H1 (cell line): ENCODE measurements around the gene NXNL2. TPM values are rescaled to one million over a fixed set of nuclear protein-coding genes. Genes with fewer than 3 reads are reported as not detected.

Experiments
- CTCF ChIA-PET: fragments of 300-600 bp; sonication (Branson Sonifier 250); formaldehyde crosslinking; loops from one replicate; lab custom pipeline; 2021; ENCODE audit not compliant: partially characterized antibody; lab: Charles Lee
- POLR2A ChIA-PET: fragments of 300-600 bp; sonication (Branson Sonifier 250); formaldehyde crosslinking; loops from one replicate; lab custom pipeline; 2021; ENCODE audit warnings: inconsistent platforms; ENCODE audit not compliant: partially characterized antibody; lab: Charles Lee
- DNase-seq, 2 experiments: peaks; one replicate each; pipeline versions ENCODE4 v3.0.0 to v3.0.0-alpha.2; 2010 to 2022; ENCODE audit warnings: low spot score in 2 of 2, low read depth in 1 of 2, mixed read lengths in 1 of 2
- FAIRE-seq: peaks from 2 replicates; lab custom pipeline; 2011; peaks lifted over from hg19 to GRCh38; lab: Jason Lieb, UNC
- H2AFZ ChIP-seq: 2 replicates; pipeline ENCODE4 v1.8.1; 2012; ENCODE audit warnings: low read length, inconsistent platforms
- H2AK5ac ChIP-seq: 2 replicates; pipeline ENCODE4 v1.6.1; 2013; ENCODE audit warnings: low read depth, low read length
- H2BK120ac ChIP-seq: replicated peaks from 2 replicates; pipeline ENCODE3; 2013; ENCODE audit warnings: low read depth, low read length, inconsistent platforms
- H2BK12ac ChIP-seq: 2 replicates; pipeline ENCODE4 v1.6.1; 2013; ENCODE audit warnings: low read depth, low read length
- H2BK15ac ChIP-seq: 2 replicates; pipeline ENCODE4 v1.6.1; 2013; ENCODE audit warnings: low read length
- H2BK20ac ChIP-seq: 2 replicates; pipeline ENCODE4 v1.6.1; 2013; ENCODE audit warnings: low read length
- H2BK5ac ChIP-seq: 2 replicates; pipeline ENCODE4 v1.6.1; 2013; ENCODE audit warnings: low read depth, low read length
- H3K14ac ChIP-seq: 2 replicates; pipeline ENCODE4 v1.6.1; 2013; ENCODE audit warnings: inconsistent platforms; ENCODE audit not compliant: insufficient read length
- H3K18ac ChIP-seq: 2 replicates; pipeline ENCODE4 v1.6.1; 2013; ENCODE audit warnings: low read length; ENCODE audit errors: extremely low read depth
- H3K23ac ChIP-seq: 2 replicates; pipeline ENCODE4 v1.6.1; 2013; ENCODE audit warnings: inconsistent platforms; ENCODE audit not compliant: insufficient read length
- H3K23me2 ChIP-seq: 2 replicates; pipeline ENCODE4 v1.6.1; 2013; ENCODE audit warnings: low read depth, low read length
- H3K27ac ChIP-seq: 2 replicates; pipeline ENCODE4 v1.6.1; 2011; ENCODE audit warnings: low read depth, low read length, inconsistent platforms
- H3K27me3 ChIP-seq, 4 experiments: replicated peaks in 1 of 4; 1 replicate in 1 of 4; 2 replicates in 3 of 4; pipeline versions ENCODE4 v1.6.1 to v1.8.1; 2011 to 2013; ENCODE audit warnings: low read length in 3 of 4, mild to moderate bottlenecking in 3 of 4, inconsistent platforms in 2 of 4, mixed read lengths in 2 of 4, moderate library complexity in 1 of 4; ENCODE audit not compliant: control insufficient read depth in 3 of 4, insufficient read depth in 3 of 4; ENCODE audit errors: extremely low read depth in 1 of 4
- H3K36me3 ChIP-seq, 4 experiments: 2 replicates each; pipeline versions ENCODE4 v1.6.1 to v1.8.1; 2011 to 2013; ENCODE audit warnings: mild to moderate bottlenecking in 4 of 4, low read length in 3 of 4, moderate library complexity in 2 of 4, control low read depth in 1 of 4, inconsistent platforms in 1 of 4; ENCODE audit not compliant: insufficient read depth in 4 of 4, control insufficient read depth in 2 of 4
- H3K4ac ChIP-seq: replicated peaks from 2 replicates; pipeline ENCODE3; 2013; ENCODE audit warnings: low read length, low read depth, mixed read lengths, inconsistent platforms; ENCODE audit not compliant: insufficient read length
- H3K4me1 ChIP-seq, 4 experiments: replicated peaks in 1 of 4; 1 replicate in 1 of 4; 2 replicates in 3 of 4; pipeline versions ENCODE4 v1.6.1 to v1.8.1; 2011 to 2013; ENCODE audit warnings: low read length in 3 of 4, inconsistent platforms in 2 of 4, mixed read lengths in 1 of 4; ENCODE audit not compliant: insufficient read depth in 4 of 4, control insufficient read depth in 3 of 4
- H3K4me2 ChIP-seq, 2 experiments: 2 replicates each; pipeline versions ENCODE4 v1.6.1 to v1.8.1; 2011 to 2013; ENCODE audit warnings: low read depth in 2 of 2, low read length in 2 of 2, control low read depth in 1 of 2, inconsistent platforms in 1 of 2, mild to moderate bottlenecking in 1 of 2; ENCODE audit not compliant: insufficient read depth in 1 of 2
- H3K4me3 ChIP-seq, 4 experiments: fragments of 200-600, 300-600 bp in 1 of 4; sonication (generic), shearing (Covaris generic), sonication (Bioruptor Twin) in 1 of 4; 2 replicates each; pipeline versions ENCODE4 v1.5.1 to v1.8.1; 2011 to 2016; ENCODE audit warnings: low read length in 4 of 4, low read depth in 3 of 4, control low read depth in 2 of 4, inconsistent platforms in 2 of 4, mild to moderate bottlenecking in 2 of 4, mixed read lengths in 1 of 4, moderate library complexity in 1 of 4; ENCODE audit not compliant: insufficient read depth in 2 of 4; ENCODE audit errors: extremely low read depth in 1 of 4
- H3K56ac ChIP-seq: replicated peaks from 2 replicates; pipeline ENCODE3; 2013; ENCODE audit warnings: low read depth, mild to moderate bottlenecking, mixed read lengths, low read length, inconsistent platforms; ENCODE audit not compliant: insufficient read length
- H3K79me1 ChIP-seq: 2 replicates; pipeline ENCODE4 v1.6.1; 2013; ENCODE audit warnings: low read depth, low read length, control low read depth
- H3K79me2 ChIP-seq, 2 experiments: 2 replicates each; pipeline versions ENCODE4 v1.6.1 to v1.8.1; 2012 to 2013; ENCODE audit warnings: low read length in 2 of 2, mild to moderate bottlenecking in 2 of 2, inconsistent platforms in 1 of 2; ENCODE audit not compliant: insufficient read depth in 2 of 2, control insufficient read depth in 1 of 2
- H3K9ac ChIP-seq, 4 experiments: replicated peaks in 1 of 4; 1 replicate in 1 of 4; 2 replicates in 3 of 4; pipeline versions ENCODE4 v1.6.1 to v1.8.1; 2011 to 2013; ENCODE audit warnings: low read depth in 3 of 4, low read length in 3 of 4, control low read depth in 2 of 4, mild to moderate bottlenecking in 2 of 4, moderate library complexity in 2 of 4, inconsistent platforms in 1 of 4; ENCODE audit errors: extremely low read depth in 1 of 4
- H3K9me3 ChIP-seq, 2 experiments: 2 replicates each; pipeline versions ENCODE4 v1.6.1 to v1.8.1; 2012 to 2013; ENCODE audit warnings: mild to moderate bottlenecking in 2 of 2, moderate library complexity in 2 of 2, control low read depth in 1 of 2, inconsistent platforms in 1 of 2, low read depth in 1 of 2, low read length in 1 of 2, mixed read lengths in 1 of 2; ENCODE audit not compliant: insufficient read depth in 2 of 2
- H4K20me1 ChIP-seq, 2 experiments: replicated peaks in 1 of 2; 2 replicates each; pipeline versions ENCODE3 to v1.8.1; 2011 to 2013; ENCODE audit warnings: inconsistent platforms in 2 of 2, low read length in 2 of 2, mild to moderate bottlenecking in 1 of 2; ENCODE audit not compliant: insufficient read depth in 2 of 2, control insufficient read depth in 1 of 2
- H4K5ac ChIP-seq: 2 replicates; pipeline ENCODE4 v1.6.1; 2013; ENCODE audit warnings: low read length, low read depth, mixed read lengths, inconsistent platforms; ENCODE audit not compliant: insufficient read length
- H4K8ac ChIP-seq: 2 replicates; pipeline ENCODE4 v1.8.0; 2013; ENCODE audit warnings: mild to moderate bottlenecking, moderate library complexity, low read length, inconsistent platforms; ENCODE audit not compliant: insufficient read depth; ENCODE audit errors: extremely low read depth
- H4K91ac ChIP-seq: replicated peaks from 2 replicates; pipeline ENCODE3; 2013; ENCODE audit warnings: low read length, mixed read lengths, inconsistent platforms; ENCODE audit not compliant: insufficient read length
- CBX5 ChIP-seq: fragments of 300-800, 300-1000 bp; sonication (generic); IDR thresholded peaks from 2 replicates; pipeline ENCODE4 v1.7.1; 2016; ENCODE audit warnings: antibody characterized with exemption, low read length, low read depth
- CHD2 ChIP-seq: IDR thresholded peaks from 2 replicates; pipeline ENCODE4 v1.6.1; 2012; ENCODE audit warnings: low read length, improper control_type of control experiment
- KDM5A ChIP-seq: fragments of 200-600 bp; IDR thresholded peaks from 2 replicates; pipeline ENCODE4 v1.7.1; 2012; ENCODE audit warnings: mild to moderate bottlenecking, low read length, inconsistent platforms, mixed read lengths
- NRF1 ChIP-seq: IDR thresholded peaks from 2 replicates; pipeline ENCODE4 v1.6.1; 2011; ENCODE audit warnings: mild to moderate bottlenecking, low read depth, low read length, improper control_type of control experiment
- POU5F1 ChIP-seq: IDR thresholded peaks from 2 replicates; pipeline ENCODE4 v1.6.1; 2011; ENCODE audit warnings: low read depth, mild to moderate bottlenecking, low read length, moderate library complexity
- SP4 ChIP-seq: IDR thresholded peaks from 2 replicates; pipeline ENCODE4 v1.6.1; 2012; ENCODE audit warnings: low read length, inconsistent platforms
- SUZ12 ChIP-seq: fragments of 200-600 bp; sonication (generic); IDR thresholded peaks from 2 replicates; pipeline ENCODE4 v1.6.1; 2012; ENCODE audit warnings: mild to moderate bottlenecking, inconsistent platforms, low read length, moderate library complexity, mixed read lengths
- YY1 ChIP-seq: IDR thresholded peaks from 2 replicates; pipeline ENCODE4 v1.6.1; 2011; ENCODE audit warnings: low read depth, mild to moderate bottlenecking, low read length
- WGBS, 2 experiments: shearing (Covaris generic) in 1 of 2; methylation state at CpG; one replicate each; pipeline versions ENCODE4 v1.1.6 to v1.1.7; 2013 to 2015; ENCODE audit warnings: low lambda C conversion rate in 2 of 2, mixed read lengths in 2 of 2, inconsistent platforms in 1 of 2, low coverage in 1 of 2, missing lambda C conversion rate in 1 of 2; ENCODE audit not compliant: insufficient replicate concordance in 2 of 2, insufficient coverage in 1 of 2, insufficient read length in 1 of 2; ENCODE audit errors: extremely low coverage in 1 of 2, missing lambda C conversion rate in 1 of 2; 5-methylcytosine and 5-hydroxymethylcytosine counted together
- polyA plus RNA-seq, 7 experiments: library from polyadenylated mRNA; depleted of rRNA in 3 of 7; stranded (reverse) in 5 of 7; unstranded in 2 of 7; fragments of >200 nt in 5 of 7; fragments of 200-250 nt in 2 of 7; gene quantifications; 1 replicate in 5 of 7; 2 replicates in 1 of 7; 4 replicates in 1 of 7; pipeline versions ENCODE4 v1.2.1 to v1.2.3, GENCODE V29; 2011 to 2013; ENCODE audit warnings: missing spikeins in 2 of 7, mixed read lengths in 2 of 7
- total RNA-seq: library from RNA; stranded (reverse); fragmentation: NEBNext Ultra II Directional; extraction: Animal tissue kit (Norgen Biotek cat#: 25700); gene quantifications from 2 replicates; pipeline ENCODE4 v1.2.1, GENCODE V29; 2021
- TF ChIP-seq, protein P1 (sequence below): IDR thresholded peaks from 2 replicates; pipeline ENCODE4 v1.6.1; 2011; ENCODE audit warnings: low read depth, mild to moderate bottlenecking, low read length; ENCODE audit not compliant: insufficient read depth
- TF ChIP-seq, protein P2 (sequence below): IDR thresholded peaks from 2 replicates; pipeline ENCODE4 v1.6.1; 2012; ENCODE audit warnings: low read length, inconsistent platforms

Gene NXNL2
- total and polyA plus RNA-seq, 2 of the 8 experiments (the other 6 are each of a cell fraction or from before 2014, with no cell fraction given) = 1.9 to 2.6 TPM

DNA sequence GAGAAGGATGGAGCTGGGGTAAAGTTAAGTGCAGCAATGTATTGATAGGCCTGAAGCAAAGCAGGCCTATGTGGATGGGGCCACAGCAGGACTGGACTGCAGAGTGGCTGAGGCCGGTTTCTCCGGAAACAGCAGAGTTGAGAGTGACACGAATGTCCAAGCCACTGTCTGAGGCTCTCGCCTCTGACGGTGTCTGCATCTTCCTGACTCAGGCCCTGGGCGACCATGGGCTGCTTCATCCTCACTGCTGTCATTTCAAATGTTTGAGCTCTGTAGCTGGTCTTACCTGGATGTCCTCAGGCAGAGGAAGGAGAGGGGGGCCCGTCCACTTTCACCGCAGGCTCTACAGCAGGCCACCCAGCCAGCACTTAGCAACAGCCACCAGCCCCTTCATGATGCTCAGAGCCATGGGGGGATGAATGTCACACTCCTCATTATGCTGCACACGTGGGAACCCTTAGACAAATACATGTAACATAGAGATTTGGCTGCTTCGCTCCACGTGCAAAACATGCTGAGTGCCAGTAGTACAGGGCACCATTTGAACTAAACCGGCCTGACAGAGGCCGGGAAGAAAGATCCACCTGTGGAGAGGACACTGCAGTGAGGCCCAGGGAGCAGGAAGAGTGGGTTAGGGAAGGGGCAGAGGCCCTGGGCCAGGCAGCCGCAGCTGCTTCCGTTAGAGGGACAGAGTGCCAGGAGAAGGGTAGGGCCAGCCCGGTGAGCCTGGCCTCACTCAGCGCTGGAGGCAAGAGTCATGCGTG lies 31.7 kb upstream of the NXNL2 start:
- H3K36me3 ChIP-seq = no peaks in the 10 kb centered on the region; a peak in 1 of 8 replicates
- FAIRE-seq = no peak
- no peak overlapping the region for H3K4ac ChIP-seq
- DNase-seq = no peak
- H3K4me2 ChIP-seq = no peak overlapping the region
- no peak overlapping the region; the same call in 1 of the 2 replicates for H2BK15ac ChIP-seq
- no peak overlapping the region for H3K27ac ChIP-seq
- 88% methylated on average over 18 of the region's 18 CpGs; no CpG with 5 or more reads in 1 of the 2 experiments for WGBS, 2 experiments
- CTCF ChIA-PET = interaction anchor here (0.6 to 1.0 kb wide), 3 partner anchors 18 to 214 kb away, joined by 3 read pairs; no protein-coding TSS in a partner anchor
- H4K20me1 ChIP-seq = peaks cover 0 to 4% of the 10 kb centered on the region in 2 experiments
- peaks cover 0 to under 1% of the 10 kb centered on the region in 2 experiments; a peak in 1 of 4 replicates for H3K9me3 ChIP-seq
- H4K5ac ChIP-seq = no peak overlapping the region
- H4K91ac ChIP-seq = no peak overlapping the region
- H4K8ac ChIP-seq = no peak overlapping the region
- no peaks in the 10 kb centered on the region for H3K79me2 ChIP-seq
- H3K23me2 ChIP-seq = peaks cover 4% of the 10 kb centered on the region; the same call in 1 of the 2 replicates
- no peak overlapping the region for H2BK20ac ChIP-seq
- H3K18ac ChIP-seq = peak overlapping the region; percentile 71
- H3K4me1 ChIP-seq = peaks cover 0 to 4% (median 2%) of the 10 kb centered on the region in 4 experiments; a peak in 3 of 7 replicates
- no peak overlapping the region for H3K56ac ChIP-seq
- H2BK12ac ChIP-seq = no peak overlapping the region; the same call in 1 of the 2 replicates
- no peak overlapping the region for H3K14ac ChIP-seq
- peak overlapping the region; percentile 36; the same call in 1 of the 2 replicates for H2BK5ac ChIP-seq
- no peaks in the 10 kb centered on the region; a peak in 1 of 7 replicates for H3K27me3 ChIP-seq
- H3K23ac ChIP-seq = no peak overlapping the region
- H3K79me1 ChIP-seq = no peaks in the 10 kb centered on the region; the same call in 1 of the 2 replicates
- H2BK120ac ChIP-seq = no peak overlapping the region
- H2AK5ac ChIP-seq = no peak overlapping the region
- H3K9ac ChIP-seq = no peak overlapping the region; a peak in 1 of 7 replicates
- POLR2A ChIA-PET = interaction anchor here (0.7 kb wide), 1 partner anchor 11 kb away, joined by 3 read pairs; no protein-coding TSS in a partner anchor
- H3K4me3 ChIP-seq = no peak overlapping the region
- peak overlapping the region; percentile 42; the same call in 1 of the 2 replicates for H2AFZ ChIP-seq
- TF ChIP-seq POU5F1 (no peak), SUZ12 (no peak), CBX5 (no peak), KDM5A (no peak), NRF1 (no peak), CHD2 (no peak), YY1 (no peak), SP4 (no peak)
- TF ChIP-seq, protein P1, sequence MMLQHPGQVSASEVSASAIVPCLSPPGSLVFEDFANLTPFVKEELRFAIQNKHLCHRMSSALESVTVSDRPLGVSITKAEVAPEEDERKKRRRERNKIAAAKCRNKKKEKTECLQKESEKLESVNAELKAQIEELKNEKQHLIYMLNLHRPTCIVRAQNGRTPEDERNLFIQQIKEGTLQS = no peak
- TF ChIP-seq, protein P2, sequence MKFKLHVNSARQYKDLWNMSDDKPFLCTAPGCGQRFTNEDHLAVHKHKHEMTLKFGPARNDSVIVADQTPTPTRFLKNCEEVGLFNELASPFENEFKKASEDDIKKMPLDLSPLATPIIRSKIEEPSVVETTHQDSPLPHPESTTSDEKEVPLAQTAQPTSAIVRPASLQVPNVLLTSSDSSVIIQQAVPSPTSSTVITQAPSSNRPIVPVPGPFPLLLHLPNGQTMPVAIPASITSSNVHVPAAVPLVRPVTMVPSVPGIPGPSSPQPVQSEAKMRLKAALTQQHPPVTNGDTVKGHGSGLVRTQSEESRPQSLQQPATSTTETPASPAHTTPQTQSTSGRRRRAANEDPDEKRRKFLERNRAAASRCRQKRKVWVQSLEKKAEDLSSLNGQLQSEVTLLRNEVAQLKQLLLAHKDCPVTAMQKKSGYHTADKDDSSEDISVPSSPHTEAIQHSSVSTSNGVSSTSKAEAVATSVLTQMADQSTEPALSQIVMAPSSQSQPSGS = no peak
